HL-60 (cell line): Measurements from ENCODE around the gene MFSD6.

Experiments
- DNase-seq, 2 experiments: peaks; one replicate each; pipeline ENCODE4 v3.0.0-alpha.2; 2010 to 2020; ENCODE audit warnings: low read depth in 1 of 2, low spot score in 1 of 2
- H3K27ac ChIP-seq: fragments of 250-450 bp; sonication (Bioruptor Pico); replicated peaks from 2 replicates; pipeline ENCODE4 v1.5.1; 2020; ENCODE audit warnings: mild to moderate bottlenecking, moderate library complexity
- H3K27me3 ChIP-seq: fragments of 250-450 bp; sonication (Bioruptor Pico); 2 replicates; pipeline ENCODE4 v1.5.1; 2021; ENCODE audit warnings: mild to moderate bottlenecking, moderate library complexity; ENCODE audit not compliant: insufficient read depth, poor library complexity, severe bottlenecking
- H3K4me3 ChIP-seq: replicated peaks from 2 replicates; pipeline ENCODE4 v1.5.1; 2011; ENCODE audit warnings: mild to moderate bottlenecking, control low read depth, low read length; ENCODE audit not compliant: insufficient read depth
- CTCF ChIP-seq: IDR thresholded peaks from one replicate; pipeline ENCODE4 v1.5.1; 2011; ENCODE audit warnings: low read length, control low read depth, inconsistent platforms; ENCODE audit not compliant: insufficient read depth
- GABPA ChIP-seq: IDR thresholded peaks from 2 replicates; pipeline ENCODE4 v1.6.1; 2012; ENCODE audit warnings: low read depth
- POLR2AphosphoS5 ChIP-seq: IDR thresholded peaks from 2 replicates; pipeline ENCODE4 v1.6.1; 2012; ENCODE audit warnings: low read depth
- REST ChIP-seq: IDR thresholded peaks from 2 replicates; pipeline ENCODE4 v1.6.1; 2012; ENCODE audit warnings: low read depth; ENCODE audit not compliant: insufficient replicate concordance
- SPI1 ChIP-seq: IDR thresholded peaks from 2 replicates; pipeline ENCODE4 v1.6.1; 2012; ENCODE audit warnings: low read depth, mild to moderate bottlenecking, borderline replicate concordance

The MFSD6 gene

GRCh38 chr2:190367091-190367490, 41.1 kb upstream of the MFSD6 start:
- TF ChIP-seq REST (no peak), CTCF (no peak), POLR2AphosphoS5 (no peak), GABPA (no peak), SPI1 (no peak)
- no peaks in the 10 kb centered on the region for H3K27me3 ChIP-seq
- no peak overlapping the region for H3K4me3 ChIP-seq
- no peak overlapping the region for H3K27ac ChIP-seq
- no peak for DNase-seq

- Histone ChIP-seq H3K27ac (no peak overlapping the region), H3K27me3 (no peaks in the 10 kb centered on the region), H3K4me3 (no peak overlapping the region)
- DNase-seq: no peak
- TF ChIP-seq GABPA (no peak), REST (no peak), POLR2AphosphoS5 (no peak), CTCF (no peak), SPI1 (no peak)
Observed at GRCh38 chr2:190369635-190370034, 38.5 kb upstream of the MFSD6 start.

- no peak overlapping the region for H3K4me3 ChIP-seq
- no peak for DNase-seq
- no peak overlapping the region for H3K27ac ChIP-seq
- H3K27me3 ChIP-seq: no peaks in the 10 kb centered on the region
- no peak for TF ChIP-seq GABPA
- no peak for TF ChIP-seq REST
- TF ChIP-seq CTCF: no peak
Observed at GRCh38 chr2:190376083-190376482, 32.1 kb upstream of the MFSD6 start.
